OCI-M1 (cell line): ENCODE data around the gene MAGI1.

ENCODE experiments used
- DNase-seq: peaks from one replicate; lab custom pipeline; 2025; lab: John Stamatoyannopoulos, UW

Gene MAGI1

GRCh38 chr3:65305836-65306235 lies 732.9 kb downstream of the MAGI1 start:
- DNase-seq: no peak
